ENCODE data around the gene SHC4.

SHC4 gene

GRCh38 chr15:48967336-48967735 lies 3.6 kb upstream of the SHC4 start:
- DNase-seq, result no peak

- DNase-seq, result no peak
These were observed 3.0 kb upstream of the SHC4 start for GRCh38 chr15:48966595-48967301.

GRCh38 chr15:48965972-48966371 lies 2.3 kb upstream of the SHC4 start:
- no peak for DNase-seq

- no peak for DNase-seq
These were observed 1.2 kb upstream of the SHC4 start for GRCh38 chr15:48964898-48965297.

GRCh38 chr15:48962662-48963523 lies 826 bp downstream of the SHC4 start:
- peak; percentile 10 for DNase-seq

GRCh38 chr15:48955967-48956366 lies 7.8 kb downstream of the SHC4 start:
- DNase-seq, result no peak

- DNase-seq, result no peak
These were observed 8.3 kb downstream of the SHC4 start for GRCh38 chr15:48955370-48955769.

- no peak for DNase-seq
These were observed 9.2 kb downstream of the SHC4 start for GRCh38 chr15:48954538-48954937.

GRCh38 chr15:48946840-48947187 lies 16.9 kb downstream of the SHC4 start:
- DNase-seq, result no peak

- no peak for DNase-seq
These were observed 17.5 kb downstream of the SHC4 start for GRCh38 chr15:48946074-48946839.

GRCh38 chr15:48945386-48945785 lies 18.3 kb downstream of the SHC4 start:
- no peak for DNase-seq

GRCh38 chr15:48941904-48942303 lies 21.8 kb downstream of the SHC4 start:
- DNase-seq, result no peak

- no peak for DNase-seq
These were observed 23.2 kb downstream of the SHC4 start for GRCh38 chr15:48940508-48940907.

GRCh38 chr15:48939648-48940047 lies 24.1 kb downstream of the SHC4 start:
- no peak for DNase-seq

- no peak for DNase-seq
These were observed 25.8 kb downstream of the SHC4 start for GRCh38 chr15:48937886-48938285.

- DNase-seq, result no peak
These were observed 27.1 kb downstream of the SHC4 start for GRCh38 chr15:48936666-48937065.

GRCh38 chr15:48935236-48935635 lies 28.5 kb downstream of the SHC4 start:
- DNase-seq, result no peak

- DNase-seq, result no peak
These were observed 33.0 kb downstream of the SHC4 start for GRCh38 chr15:48930735-48931134.

GRCh38 chr15:48929661-48930060 lies 34.1 kb downstream of the SHC4 start:
- DNase-seq, result no peak

GRCh38 chr15:48928877-48929538 lies 34.7 kb downstream of the SHC4 start:
- DNase-seq, result no peak

- no peak for DNase-seq
These were observed 38.0 kb downstream of the SHC4 start for GRCh38 chr15:48925714-48926223.

GRCh38 chr15:48924528-48925393 lies 39.0 kb downstream of the SHC4 start:
- DNase-seq, result no peak
